K562 (cell line): ENCODE data around the gene CTNNBL1. TPM values are rescaled to one million over a fixed set of nuclear protein-coding genes. Genes with fewer than 3 reads are reported as not detected.

Experiments
- ATAC-seq: fragments of 200-7000 bp; cut with Tn5 transposase; 3 replicates; pipeline ENCODE4 v1.9.1; 2020; ENCODE audit warnings: moderate library complexity
- BruUV-seq: library from RNA; stranded (reverse); fragments of 400-500 nt; replicated peaks from 2 replicates; lab custom pipeline; 2021; lab: Mats Ljungman, UMichigan
- CTCF ChIA-PET: fragments of 300-600 bp; formaldehyde crosslinking; extraction: SDS; loops from one replicate; lab custom pipeline; 2021; ENCODE audit warnings: low intra/inter-chr PET ratio; lab: Yijun Ruan, JAX
- POLR2A ChIA-PET: fragments of 300-600, 350-650 bp; sonication (Branson Sonifier 250); formaldehyde crosslinking; extraction: SDS; loops from one replicate; lab custom pipeline; 2021; ENCODE audit warnings: antibody characterized with exemption, inconsistent platforms; lab: Yijun Ruan, JAX
- DNase-seq, 4 experiments: peaks; one replicate each; pipeline versions ENCODE4 v3.0.0 to v3.0.0-alpha.2; 2011 to 2018; ENCODE audit warnings: low spot score in 3 of 4, mixed read lengths in 3 of 4; ENCODE audit errors: extremely low read depth in 1 of 4
- FAIRE-seq: peaks from 2 replicates; lab custom pipeline; 2011; peaks lifted over from hg19 to GRCh38; lab: Jason Lieb, UNC
- H2AFZ ChIP-seq: 2 replicates; pipeline ENCODE4 v1.6.0; 2011; ENCODE audit warnings: low read depth, low read length, control low read depth, inconsistent platforms
- H3K27ac ChIP-seq: fragments of 200-600 bp; 3 replicates; pipeline ENCODE4 v1.8.0; 2011; ENCODE audit warnings: low read depth, mild to moderate bottlenecking, control low read depth, inconsistent platforms, low read length, moderate library complexity, mixed read lengths; ENCODE audit errors: extremely low read depth
- H3K27me3 ChIP-seq, 2 experiments: fragments of 300-600 bp in 1 of 2; 2 replicates in 1 of 2; 3 replicates in 1 of 2; pipeline versions ENCODE4 v1.6.0 to v1.8.0; 2011; ENCODE audit warnings: inconsistent platforms in 2 of 2, low read length in 2 of 2, mild to moderate bottlenecking in 1 of 2, mixed read lengths in 1 of 2, moderate library complexity in 1 of 2; ENCODE audit not compliant: control insufficient read depth in 2 of 2, insufficient read depth in 2 of 2
- H3K36me3 ChIP-seq: fragments of 300-600 bp; 3 replicates; pipeline ENCODE4 v1.8.0; 2011; ENCODE audit warnings: mild to moderate bottlenecking, low read length, inconsistent platforms; ENCODE audit not compliant: control insufficient read depth, insufficient read depth
- H3K4me1 ChIP-seq, 2 experiments: fragments of 200-600 bp in 1 of 2; replicated peaks in 1 of 2; 2 replicates in 1 of 2; 3 replicates in 1 of 2; pipeline versions ENCODE4 v1.5.1 to v1.8.0; 2011; ENCODE audit warnings: inconsistent platforms in 2 of 2, low read length in 2 of 2, mild to moderate bottlenecking in 1 of 2, mixed read lengths in 1 of 2, moderate library complexity in 1 of 2; ENCODE audit not compliant: control insufficient read depth in 2 of 2, insufficient read depth in 2 of 2
- H3K4me2 ChIP-seq: 2 replicates; pipeline ENCODE4 v1.6.1; 2011; ENCODE audit warnings: low read length, control low read depth, inconsistent platforms, mixed read lengths; ENCODE audit not compliant: insufficient read depth
- H3K4me3 ChIP-seq: fragments of 200-600 bp; sonication (generic), shearing (Covaris generic); 2 replicates; pipeline ENCODE4 v1.5.1; 2016; ENCODE audit warnings: control low read depth, inconsistent platforms
- H3K79me2 ChIP-seq: fragments of 200-600 bp; 3 replicates; pipeline ENCODE4 v1.8.0; 2011; ENCODE audit warnings: low read length, inconsistent platforms; ENCODE audit not compliant: control insufficient read depth, insufficient read depth
- H3K9ac ChIP-seq, 2 experiments: 2 replicates each; pipeline versions ENCODE4 v1.6.0 to v1.6.1; 2011; ENCODE audit warnings: low read depth in 2 of 2, low read length in 2 of 2, control low read depth in 1 of 2, inconsistent platforms in 1 of 2, mild to moderate bottlenecking in 1 of 2, mixed read lengths in 1 of 2; ENCODE audit not compliant: insufficient read depth in 1 of 2
- H3K9me1 ChIP-seq: one replicate; pipeline ENCODE4 v1.6.0; 2011; ENCODE audit warnings: inconsistent platforms, mild to moderate bottlenecking, low read length, moderate library complexity; ENCODE audit not compliant: control insufficient read depth, insufficient read depth
- H3K9me3 ChIP-seq: replicated peaks from 2 replicates; pipeline ENCODE4 v1.5.1; 2011; ENCODE audit warnings: low read depth, low read length, inconsistent platforms; ENCODE audit not compliant: control insufficient read depth, insufficient read depth
- H4K20me1 ChIP-seq: replicated peaks from 2 replicates; pipeline ENCODE4 v1.6.1; 2011; ENCODE audit warnings: low read length, inconsistent platforms, mixed read lengths; ENCODE audit not compliant: control insufficient read depth, insufficient read depth
- NFYB ChIP-seq: IDR thresholded peaks from 2 replicates; pipeline ENCODE4 v1.6.1; 2011; ENCODE audit warnings: mild to moderate bottlenecking, moderate library complexity; ENCODE audit not compliant: insufficient read length; ENCODE audit errors: extremely low read depth
- RB1 ChIP-seq: fragments of 450-650 bp; IDR thresholded peaks from 2 replicates; pipeline ENCODE4 v1.6.1; 2017; ENCODE audit warnings: low read depth, mild to moderate bottlenecking
- ZBTB17 ChIP-seq: fragments of 450-650 bp; formaldehyde crosslinking; IDR thresholded peaks from 2 replicates; pipeline ENCODE4 v1.4.0; 2020; ENCODE audit warnings: mild to moderate bottlenecking
- ZKSCAN1 ChIP-seq: fragments of 150-350 bp; IDR thresholded peaks from 2 replicates; pipeline ENCODE4 v1.6.1; 2016; ENCODE audit warnings: low read depth, low read length
- ZNF655 ChIP-seq: fragments of 250-450 bp; sonication (Bioruptor Pico); IDR thresholded peaks from 2 replicates; pipeline ENCODE4 v1.5.0; 2021
- ZZZ3 ChIP-seq: fragments of 450-650 bp; IDR thresholded peaks from 2 replicates; pipeline ENCODE4 v1.6.1; 2016; ENCODE audit warnings: antibody characterized with exemption, mild to moderate bottlenecking, moderate library complexity
- WGBS: fragments of 100-300 bp; shearing (Covaris generic); methylation state at CpG from one replicate; pipeline ENCODE4 v1.1.6; 2016; ENCODE audit warnings: low coverage, mixed read lengths; ENCODE audit not compliant: insufficient coverage; ENCODE audit errors: missing lambda C conversion rate; 5-methylcytosine and 5-hydroxymethylcytosine counted together
- in situ Hi-C: fragments of 300-500 bp; cut with MboI; formaldehyde crosslinking; loops from 4 replicates; pipeline ENCODE4 v1.15.0; 2018; ENCODE audit warnings: inconsistent platforms, mixed read lengths
- intact Hi-C: fragments of 100-400 bp; cut with micrococcal nuclease; formaldehyde crosslinking; loops from 2 replicates; pipeline ENCODE4 v1.14.2; 2022
- polyA plus RNA-seq, 8 experiments: library from polyadenylated mRNA; depleted of rRNA in 4 of 8; stranded (reverse) in 5 of 8; unstranded in 3 of 8; fragments of >200 nt; fragmentation: Nextera tagmentation in 2 of 8; fragmentation: Illumina TruSeq in 1 of 8; extraction: Ambion mirVana in 2 of 8; extraction: Trizol in 1 of 8; gene quantifications; 2 replicates each; pipeline versions ENCODE4 v1.2.1 to v1.2.3, GENCODE V29; 2011 to 2014; ENCODE audit warnings: inconsistent platforms in 1 of 8, missing spikeins in 1 of 8
- total RNA-seq, 7 experiments: library from RNA; depleted of rRNA in 6 of 7; stranded (reverse); fragments of >200 nt in 6 of 7; fragmentation: Illumina TruSeq in 2 of 7; extraction: Trizol in 2 of 7; gene quantifications; 2 replicates each; pipeline versions ENCODE4 v1.2.1 to v1.2.3, GENCODE V29; 2011 to 2021; ENCODE audit warnings: low replicate concordance in 1 of 7

Gene CTNNBL1
- total and polyA plus RNA-seq, 9 of the 15 experiments (the other 6 are each of a cell fraction or from before 2014, with no cell fraction given): 32.4 to 85.6 (median 43.6) TPM

GRCh38 chr20:37905671-37906613, 212.1 kb downstream of the CTNNBL1 start:
- no peak overlapping the region for H3K9ac ChIP-seq
- H3K27ac ChIP-seq: no peak overlapping the region
- no peak for ATAC-seq
- H3K27me3 ChIP-seq: peaks cover 21 to 55% of the 10 kb centered on the region in 2 experiments; a peak in 4 of 5 replicates
- FAIRE-seq: no peak
- H3K9me1 ChIP-seq: peaks cover 3% of the 10 kb centered on the region
- POLR2A ChIA-PET: interaction anchor here (1.1 kb wide), 1 partner anchor 116 kb away, joined by 6 read pairs; no protein-coding TSS in a partner anchor
- 2% methylated on average over 13 of the region's 16 CpGs for WGBS
- no peak overlapping the region for H2AFZ ChIP-seq
- BruUV-seq: no TSS peak
- intact Hi-C loops: no loop called here
- no peaks in the 10 kb centered on the region for H3K9me3 ChIP-seq
- CTCF ChIA-PET: no interaction called here
- no peak for DNase-seq
- peaks cover 0 to 13% of the 10 kb centered on the region in 2 experiments; a peak in 2 of 5 replicates for H3K4me1 ChIP-seq
- in situ Hi-C loops: no loop called here
- H3K79me2 ChIP-seq: no peaks in the 10 kb centered on the region
- H3K36me3 ChIP-seq: no peaks in the 10 kb centered on the region; the same call in 2 of the 3 replicates
- no peak for TF ChIP-seq RB1
- TF ChIP-seq ZZZ3: no peak
- peak; percentile 75 for TF ChIP-seq ZKSCAN1
- TF ChIP-seq, all 486 proteins: peak for 1
- H4K20me1 ChIP-seq: peaks cover 8% of the 10 kb centered on the region
- no peak overlapping the region for H3K4me2 ChIP-seq
- H3K4me3 ChIP-seq: no peak overlapping the region

GRCh38 chr20:37907330-37907676, 213.5 kb downstream of the CTNNBL1 start:
- intact Hi-C loops: no loop called here
- H3K9me1 ChIP-seq: no peaks in the 10 kb centered on the region
- in situ Hi-C loops: no loop called here
- H3K27me3 ChIP-seq: peaks cover 21 to 61% of the 10 kb centered on the region in 2 experiments; a peak in 4 of 5 replicates
- H3K9ac ChIP-seq: no peak overlapping the region
- H3K4me3 ChIP-seq: no peak overlapping the region
- no peak for ATAC-seq
- no peaks in the 10 kb centered on the region for H3K79me2 ChIP-seq
- H3K9me3 ChIP-seq: no peaks in the 10 kb centered on the region
- H2AFZ ChIP-seq: no peak overlapping the region
- TF ChIP-seq NFYB (no peak), ZBTB17 (no peak), ZNF655 (CRISPR knock-in tag) (no peak)
- TF ChIP-seq, all 486 proteins: peak for 0
- no TSS peak for BruUV-seq
- POLR2A ChIA-PET: interaction anchor here (1.2 kb wide), 1 partner anchor 150 kb away, joined by 5 read pairs; no protein-coding TSS in a partner anchor
- CTCF ChIA-PET: no interaction called here
- Histone ChIP-seq H4K20me1 (peaks cover 8% of the 10 kb centered on the region; the same call in 1 of the 2 replicates), H3K36me3 (no peaks in the 10 kb centered on the region; the same call in 2 of the 3 replicates), H3K27ac (no peak overlapping the region), H3K4me1 (peaks cover 0 to 13% of the 10 kb centered on the region in 2 experiments; a peak in 2 of 5 replicates), H3K4me2 (no peak overlapping the region)
- WGBS: 0% methylated on average over 3 of the region's 3 CpGs
- no peak for FAIRE-seq
- no peak for DNase-seq
